AG09319 (cell line): ENCODE results near the gene SYTL5.

Source experiments
- DNase-seq: peaks from one replicate; pipeline ENCODE4 v3.0.0-alpha.2; 2010; ENCODE audit warnings: low read depth; ENCODE audit errors: extremely low read depth
- CTCF ChIP-seq: IDR thresholded peaks from 2 replicates; pipeline ENCODE4 v1.5.1; 2011; ENCODE audit warnings: low read depth, mild to moderate bottlenecking, inconsistent platforms, low read length, moderate library complexity

The SYTL5 gene

GRCh38 chrX:38111196-38111595, 104.8 kb downstream of the SYTL5 start:
- no peak for TF ChIP-seq CTCF
- no peak for DNase-seq

GRCh38 chrX:38112566-38112965, 106.2 kb downstream of the SYTL5 start:
- no peak for DNase-seq

GRCh38 chrX:38116706-38117105, 110.4 kb downstream of the SYTL5 start:
- no peak for DNase-seq
- no peak for TF ChIP-seq CTCF

More at GRCh38 chrX:38112566-38112965, 106.2 kb downstream of the SYTL5 start:
- no peak for TF ChIP-seq CTCF

- DNase-seq = no peak
- no peak for TF ChIP-seq CTCF
Observed at GRCh38 chrX:38117485-38117884, 111.1 kb downstream of the SYTL5 start.

DNA sequence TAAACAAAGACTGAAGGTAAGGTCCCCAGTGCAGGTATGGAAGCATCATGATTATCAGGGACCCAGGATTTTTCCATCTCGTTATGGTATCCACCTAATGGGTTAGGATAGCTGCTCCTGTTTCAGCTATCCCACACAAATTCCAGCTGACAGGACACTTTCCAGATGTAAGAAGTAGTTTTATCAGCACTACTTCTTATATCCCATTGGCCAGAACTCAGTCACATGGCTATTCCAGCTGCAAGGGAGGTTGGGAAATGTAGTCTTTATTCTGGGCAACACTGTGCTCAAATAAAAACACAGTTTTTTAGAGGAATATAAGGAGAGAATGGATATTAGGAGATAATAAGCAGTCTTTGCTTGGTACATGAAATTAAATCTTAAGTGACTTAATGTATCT, 117.6 kb downstream of the SYTL5 start:
- DNase-seq = no peak
- no peak for TF ChIP-seq CTCF

DNA sequence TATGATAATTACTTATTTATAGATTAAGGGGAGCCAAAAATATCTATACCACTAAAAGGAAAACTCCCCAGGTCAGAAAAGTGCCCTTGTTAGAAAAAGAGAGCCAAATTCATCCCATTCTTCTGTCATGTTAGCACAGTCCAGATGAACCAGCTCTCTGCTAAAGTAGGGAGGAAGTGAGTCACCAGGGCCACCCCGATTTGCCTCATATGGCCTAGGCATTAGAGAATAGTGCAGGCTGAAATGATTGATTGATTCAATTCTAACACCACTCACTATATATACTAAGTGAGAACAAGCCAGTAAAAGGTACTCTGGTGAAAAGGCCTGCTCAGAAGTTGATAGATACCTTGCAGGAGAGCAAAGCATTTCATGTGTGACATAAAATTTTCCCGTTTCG, 119.8 kb downstream of the SYTL5 start:
- TF ChIP-seq CTCF = no peak

DNA sequence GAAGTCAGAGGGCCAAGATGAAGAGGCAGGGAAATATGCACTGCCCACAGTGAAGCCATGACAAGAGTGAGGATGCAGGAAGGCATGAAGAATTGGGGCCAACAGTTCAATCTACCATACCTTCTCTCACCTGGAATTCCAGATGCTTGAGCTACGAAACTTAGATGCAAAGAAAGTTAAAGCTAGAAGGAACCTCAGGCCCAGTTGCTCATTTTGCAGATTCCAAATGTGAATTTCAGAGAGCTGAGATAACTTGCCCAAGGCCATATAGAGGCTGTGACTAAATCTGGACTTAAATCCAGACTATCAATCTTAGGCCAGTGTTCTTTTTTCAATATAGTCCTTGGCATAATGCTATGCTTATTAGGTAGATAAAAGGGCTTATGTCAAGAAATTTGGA, 121.6 kb downstream of the SYTL5 start:
- DNase-seq = no peak
- no peak for TF ChIP-seq CTCF

More for the DNA sequence above, 119.8 kb downstream of the SYTL5 start:
- no peak for DNase-seq
